Hematopoietic multipotent progenitor cell treated with erythropoietin and hydrocortisone succinate and interleukin-3 and kit ligand, for 17 days (in vitro differentiated cells): ENCODE data around the gene CFAP99.

Source experiments
- DNase-seq: peaks from one replicate; pipeline ENCODE4 v3.0.0-alpha.2; 2015; ENCODE audit warnings: low spot score

The CFAP99 gene

DNA sequence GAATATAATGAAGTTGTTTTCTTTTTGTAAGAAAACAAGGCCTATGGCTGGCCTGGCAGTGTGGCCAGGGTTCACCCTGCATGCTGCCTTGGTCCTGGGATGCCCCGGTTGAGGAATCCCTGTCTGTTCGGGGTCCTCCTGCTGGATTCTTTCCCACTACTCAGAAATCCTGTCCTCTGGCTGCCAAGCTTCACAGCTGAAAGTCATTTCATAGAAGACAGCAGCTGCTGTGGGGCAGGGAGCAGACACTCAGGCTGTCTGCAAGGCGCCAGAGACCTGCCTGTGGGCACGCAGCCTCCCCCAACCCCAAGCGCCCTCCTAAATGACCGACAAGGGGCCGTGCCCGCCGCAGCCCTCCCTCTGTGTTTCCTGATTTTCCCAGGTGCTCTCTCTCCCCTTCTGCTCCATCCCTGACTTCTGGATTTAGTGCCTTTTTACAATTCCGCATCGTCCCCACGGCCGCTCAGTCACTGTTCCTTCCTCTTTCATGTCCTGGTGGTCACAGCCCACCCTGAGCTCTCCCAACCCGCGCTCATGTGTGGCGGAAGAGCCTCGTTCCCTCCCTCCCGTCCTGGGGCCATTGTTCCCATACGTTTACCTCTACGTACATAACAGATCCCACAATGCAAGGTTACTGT lies 27.9 kb upstream of the CFAP99 start:
- DNase-seq = no peak

- DNase-seq = no peak
These were observed 25.1 kb upstream of the CFAP99 start for GRCh38 chr4:2393353-2394270.

DNA sequence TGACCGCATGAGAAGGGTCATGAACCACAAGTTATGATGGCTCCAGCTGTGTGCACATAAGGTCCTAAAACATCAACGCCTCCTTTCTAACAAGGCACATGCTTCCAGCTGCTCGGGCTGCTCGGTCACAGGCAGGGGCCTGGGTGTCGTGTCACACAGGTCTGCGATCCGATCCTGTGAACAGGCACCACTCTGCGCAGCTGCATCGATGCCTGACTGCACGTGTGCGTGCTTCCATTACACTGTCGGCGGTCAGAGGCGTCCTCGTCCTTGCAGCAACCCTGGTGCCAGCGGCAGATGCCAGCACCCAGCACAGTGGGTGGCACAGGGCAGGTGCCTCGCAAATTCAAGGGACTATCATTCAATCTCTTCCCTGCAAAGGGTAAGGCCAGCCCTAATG lies 24.2 kb upstream of the CFAP99 start:
- DNase-seq = no peak

GRCh38 chr4:2395038-2395437 lies 23.7 kb upstream of the CFAP99 start:
- no peak for DNase-seq

DNA sequence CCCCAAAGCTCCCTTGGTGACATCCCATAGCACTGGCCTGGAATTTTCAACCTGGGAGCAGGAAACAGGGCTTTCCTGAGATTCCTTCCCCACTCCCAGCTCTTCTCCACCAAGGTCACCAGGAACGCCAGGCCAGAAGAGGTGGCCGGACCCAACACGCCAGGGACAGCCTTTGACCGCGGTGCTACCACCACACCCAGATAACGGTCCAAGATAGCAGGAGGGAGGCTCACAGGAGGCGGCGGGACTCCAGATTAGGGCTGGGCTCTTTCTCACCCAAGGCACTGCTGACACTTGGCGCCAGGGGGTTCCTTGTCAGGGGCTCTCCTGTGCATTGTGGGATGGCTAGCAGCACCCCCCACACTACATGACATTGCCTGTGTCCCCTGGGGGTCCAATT lies 23.2 kb upstream of the CFAP99 start:
- DNase-seq = no peak

DNA sequence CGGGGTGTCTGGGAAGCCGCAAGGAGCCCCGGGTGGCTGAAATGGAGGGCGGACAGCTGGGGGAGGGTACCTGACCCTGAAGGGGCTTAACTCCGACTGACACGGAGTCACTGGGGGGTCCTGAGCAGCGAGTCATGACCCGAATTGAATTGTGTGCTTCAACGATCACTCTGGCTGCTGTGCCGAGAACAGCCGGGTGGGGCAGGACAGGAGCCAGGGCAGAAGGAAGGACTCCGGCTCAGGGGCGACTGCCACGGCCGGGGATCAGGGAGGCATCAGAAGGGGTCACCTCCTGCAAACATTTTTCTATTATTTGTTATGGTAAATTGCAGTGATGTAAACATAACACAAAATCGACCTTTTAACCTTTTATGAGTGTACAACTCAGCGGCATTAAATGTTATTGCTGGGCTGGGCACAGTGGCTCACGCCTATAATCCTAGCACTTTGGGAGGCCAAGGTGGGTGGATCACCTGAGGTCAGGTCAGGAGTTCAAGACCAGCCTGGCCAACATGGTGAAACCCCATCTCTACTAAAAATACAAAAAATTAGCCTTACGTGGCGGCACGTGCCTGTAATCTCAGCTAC lies 21.9 kb upstream of the CFAP99 start:
- DNase-seq = no peak

DNA sequence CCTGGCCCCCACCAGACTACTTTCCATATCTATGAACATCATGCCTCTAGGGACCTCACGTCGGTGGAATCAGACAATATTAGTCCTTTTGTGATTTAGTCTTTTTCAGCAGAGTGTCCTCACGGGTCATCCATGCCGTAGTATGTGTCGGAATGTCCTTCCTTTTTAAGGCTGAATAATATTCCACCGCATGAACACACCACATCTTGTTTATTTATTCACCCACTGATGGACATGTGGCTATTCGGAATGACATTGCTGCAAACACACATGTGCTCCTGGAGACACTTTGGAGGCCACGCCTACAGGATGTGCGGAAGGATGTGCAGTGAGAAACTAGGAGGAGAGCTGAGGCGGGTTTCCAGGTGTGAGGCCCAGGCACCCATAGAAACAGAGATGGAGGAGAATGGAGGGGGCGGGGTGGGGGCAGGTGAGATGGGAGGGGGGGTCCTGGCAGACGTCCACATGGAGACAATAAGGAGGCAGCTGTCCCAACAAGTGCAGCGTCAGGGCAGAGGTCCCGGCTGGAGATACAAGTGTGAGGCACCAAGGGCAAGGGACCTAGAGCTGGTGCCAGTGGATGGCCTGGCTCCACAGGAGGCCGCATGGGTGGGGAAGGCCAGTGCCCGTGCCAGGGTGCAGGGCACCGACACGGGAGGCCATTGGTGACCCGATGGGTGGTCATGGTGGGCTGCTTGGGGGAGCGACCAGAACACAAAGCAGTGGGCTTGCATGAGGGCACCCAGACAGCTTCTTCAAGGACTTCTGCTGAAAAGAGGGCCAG lies 21.0 kb upstream of the CFAP99 start:
- DNase-seq = no peak

DNA sequence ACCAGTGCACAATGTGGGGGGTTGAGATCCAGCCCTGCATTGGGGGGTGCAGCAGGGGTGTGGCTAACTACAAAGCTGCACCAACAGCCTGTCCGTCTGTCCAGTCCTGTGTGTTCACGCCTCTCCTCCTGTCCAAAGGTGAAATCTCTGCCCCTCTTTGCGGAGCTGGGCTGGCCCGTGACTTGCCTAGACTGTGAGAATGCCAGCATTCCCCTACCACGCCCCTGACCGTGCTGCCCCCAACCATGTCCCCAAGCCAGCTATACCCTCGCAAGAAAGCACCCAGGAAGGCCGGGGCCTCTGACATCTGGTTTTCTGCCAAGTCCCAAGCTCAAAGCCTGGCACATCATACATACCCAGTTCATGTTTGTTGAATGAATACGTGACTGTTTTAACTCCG lies 19.5 kb upstream of the CFAP99 start:
- no peak for DNase-seq

- no peak for DNase-seq
These were observed 19.0 kb upstream of the CFAP99 start for GRCh38 chr4:2399631-2400190.

DNA sequence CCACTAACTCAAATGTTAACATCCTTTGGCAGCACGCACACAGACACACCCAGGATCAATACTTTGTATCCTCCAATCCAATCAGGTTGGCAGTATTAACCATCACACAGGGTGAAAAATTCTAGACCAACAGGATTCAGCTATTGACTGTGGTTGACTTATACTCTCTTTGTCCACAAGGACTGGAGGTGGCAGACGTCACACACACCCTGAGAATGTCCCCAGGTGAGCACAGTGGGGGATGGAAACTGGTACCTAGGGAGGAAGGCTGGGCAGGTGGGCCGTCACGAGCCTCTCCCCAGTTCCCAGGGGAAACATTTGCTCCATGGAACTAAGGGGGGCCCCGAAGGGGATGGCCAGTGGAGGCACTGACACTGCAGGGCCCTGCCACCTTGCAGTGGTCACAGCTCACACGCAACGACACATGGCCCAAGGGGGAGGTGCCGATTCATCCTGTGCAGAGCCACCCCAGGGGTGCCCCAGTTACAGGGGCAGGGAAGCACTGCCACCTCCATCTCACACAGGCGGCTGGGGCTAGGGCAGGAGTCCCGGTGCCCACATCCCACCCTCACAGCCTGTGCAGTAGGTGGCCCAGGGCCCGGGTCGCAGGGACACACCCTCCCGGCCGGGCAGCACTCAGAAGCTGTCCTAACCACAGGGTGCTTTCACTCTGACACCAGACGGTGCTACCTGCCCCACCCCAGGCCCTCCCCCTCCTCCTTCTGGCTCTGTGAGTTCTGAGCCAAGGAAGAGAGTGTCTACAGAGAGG lies 17.7 kb upstream of the CFAP99 start:
- no peak for DNase-seq

GRCh38 chr4:2401610-2401983 lies 17.2 kb upstream of the CFAP99 start:
- DNase-seq = no peak

DNA sequence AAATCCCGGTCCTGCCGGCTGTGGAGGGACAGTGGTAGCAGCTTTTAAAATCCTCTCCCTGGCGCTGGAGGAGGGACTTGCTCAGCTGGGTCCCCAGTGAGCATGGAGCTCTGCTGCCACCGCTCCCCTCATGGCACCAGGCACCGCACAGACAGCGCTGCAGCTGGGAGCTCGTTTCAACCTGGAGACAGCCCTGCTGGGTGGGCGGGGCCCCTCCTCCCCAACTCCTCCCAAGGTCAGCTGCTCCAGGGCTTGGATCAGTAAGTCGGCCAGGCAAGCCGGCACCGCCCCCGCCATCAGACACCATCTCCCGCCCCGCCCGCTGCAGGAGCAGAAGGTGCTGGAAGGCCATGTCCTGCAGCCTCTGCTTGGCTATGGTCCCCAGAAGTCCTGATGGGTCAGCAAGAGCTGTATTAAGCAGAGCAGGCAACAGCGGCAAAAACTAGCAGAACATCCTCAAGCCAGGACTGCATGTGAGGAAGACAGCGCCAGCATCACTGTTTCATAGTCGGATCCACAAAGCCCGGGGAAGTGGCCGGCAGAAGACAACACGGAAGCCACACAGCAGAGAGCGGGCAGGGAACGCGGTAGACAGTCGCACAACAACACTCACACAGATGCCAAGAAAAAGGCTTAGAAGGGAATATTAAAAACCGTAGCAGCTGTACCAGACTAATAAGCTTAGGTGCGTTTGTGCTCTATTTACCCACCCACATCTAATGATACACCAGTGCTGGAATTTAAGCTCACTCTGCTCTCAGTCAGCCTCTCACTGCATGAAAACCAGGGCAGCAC lies 16.5 kb upstream of the CFAP99 start:
- DNase-seq = peak; percentile 13

DNA sequence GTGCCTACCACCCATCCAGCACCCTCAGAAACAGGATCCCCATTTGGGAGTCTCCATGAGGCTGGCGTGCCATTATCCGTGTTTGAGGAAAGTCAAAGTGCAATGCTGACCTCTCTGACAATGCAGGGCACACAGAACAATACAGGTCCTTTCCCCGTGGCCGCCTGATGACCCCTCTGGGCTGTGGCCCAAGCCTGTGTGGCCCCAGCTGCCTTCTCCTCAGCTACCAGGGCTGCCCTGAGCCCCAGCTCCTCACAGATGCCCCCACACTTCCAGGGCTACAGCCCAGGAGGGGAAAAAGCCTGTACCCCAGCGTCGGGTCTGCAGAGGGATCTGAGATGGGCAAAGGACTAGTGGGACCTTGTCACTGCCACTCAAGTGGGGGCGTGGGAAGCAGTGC lies 15.8 kb upstream of the CFAP99 start:
- DNase-seq = no peak

DNA sequence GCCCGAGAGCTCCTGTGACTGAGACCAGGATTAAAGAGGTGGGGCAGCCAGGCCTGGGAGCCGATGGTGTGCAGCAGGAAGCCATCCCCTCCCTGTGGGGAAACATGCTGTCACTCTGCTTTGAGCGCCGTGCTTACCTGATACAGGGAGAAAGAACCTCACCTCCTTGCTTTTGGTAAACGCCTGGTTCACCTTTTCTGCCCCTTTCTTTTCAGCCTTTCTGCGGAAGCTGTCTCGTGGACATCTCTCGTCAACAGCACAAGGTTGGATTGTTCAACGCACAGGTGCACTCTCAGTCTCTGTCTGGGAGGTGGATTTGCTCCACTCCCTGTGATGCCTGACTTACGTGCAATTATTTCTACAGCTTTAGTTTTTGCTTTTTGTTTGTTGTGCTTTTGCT lies 12.3 kb upstream of the CFAP99 start:
- DNase-seq = no peak

GRCh38 chr4:2406920-2407319 lies 11.8 kb upstream of the CFAP99 start:
- DNase-seq = no peak

- DNase-seq = no peak
These were observed 10.8 kb upstream of the CFAP99 start for GRCh38 chr4:2407991-2408342.

DNA sequence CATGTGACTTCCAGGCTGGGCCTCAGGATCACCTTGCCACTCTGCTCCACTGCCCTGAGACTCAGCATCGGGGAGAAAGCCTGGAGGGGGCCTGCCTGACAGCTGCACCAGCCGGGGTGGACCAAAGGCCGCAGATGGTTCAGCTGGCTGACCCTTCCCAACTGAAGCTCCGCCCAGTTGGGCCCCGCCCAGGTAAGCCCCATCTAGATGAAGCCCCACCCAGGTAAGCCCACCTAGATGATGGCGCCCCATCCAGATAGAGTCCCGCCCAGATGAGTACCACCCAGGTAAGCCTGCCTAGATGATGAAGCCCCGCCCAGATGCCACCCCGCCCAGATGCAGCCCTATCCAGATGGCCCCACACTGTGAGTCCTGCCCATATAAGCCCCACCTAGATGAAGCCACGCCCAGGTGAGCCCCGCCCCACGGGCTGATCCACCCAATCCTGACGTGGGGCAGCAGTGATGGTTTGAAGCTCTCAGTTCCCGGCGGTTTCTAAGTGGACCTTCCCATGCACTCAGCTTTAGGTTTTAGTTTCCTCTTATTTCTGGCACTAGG lies 10.3 kb upstream of the CFAP99 start:
- peak; percentile 30 for DNase-seq

GRCh38 chr4:2408976-2409375 lies 9.8 kb upstream of the CFAP99 start:
- no peak for DNase-seq

DNA sequence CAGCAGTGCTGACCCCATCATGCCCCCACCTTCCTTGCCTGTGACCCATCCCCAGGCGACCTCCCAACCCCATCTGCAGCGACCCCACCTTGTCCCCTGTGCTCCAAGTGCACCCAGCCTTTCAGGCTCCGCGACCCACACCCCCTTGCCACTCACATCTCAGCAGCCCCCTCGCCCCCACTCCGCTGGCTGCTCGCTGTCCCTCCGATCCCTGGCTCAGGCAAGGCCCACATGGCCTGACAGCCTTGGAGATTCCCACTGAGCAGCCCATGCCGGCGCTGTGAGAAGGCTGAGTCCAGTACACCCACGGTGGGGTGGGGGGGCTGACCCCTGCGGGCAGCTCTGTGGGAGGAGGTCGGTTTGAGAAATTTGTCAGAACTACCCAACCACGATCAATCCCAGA lies 9.4 kb upstream of the CFAP99 start:
- no peak for DNase-seq

DNA sequence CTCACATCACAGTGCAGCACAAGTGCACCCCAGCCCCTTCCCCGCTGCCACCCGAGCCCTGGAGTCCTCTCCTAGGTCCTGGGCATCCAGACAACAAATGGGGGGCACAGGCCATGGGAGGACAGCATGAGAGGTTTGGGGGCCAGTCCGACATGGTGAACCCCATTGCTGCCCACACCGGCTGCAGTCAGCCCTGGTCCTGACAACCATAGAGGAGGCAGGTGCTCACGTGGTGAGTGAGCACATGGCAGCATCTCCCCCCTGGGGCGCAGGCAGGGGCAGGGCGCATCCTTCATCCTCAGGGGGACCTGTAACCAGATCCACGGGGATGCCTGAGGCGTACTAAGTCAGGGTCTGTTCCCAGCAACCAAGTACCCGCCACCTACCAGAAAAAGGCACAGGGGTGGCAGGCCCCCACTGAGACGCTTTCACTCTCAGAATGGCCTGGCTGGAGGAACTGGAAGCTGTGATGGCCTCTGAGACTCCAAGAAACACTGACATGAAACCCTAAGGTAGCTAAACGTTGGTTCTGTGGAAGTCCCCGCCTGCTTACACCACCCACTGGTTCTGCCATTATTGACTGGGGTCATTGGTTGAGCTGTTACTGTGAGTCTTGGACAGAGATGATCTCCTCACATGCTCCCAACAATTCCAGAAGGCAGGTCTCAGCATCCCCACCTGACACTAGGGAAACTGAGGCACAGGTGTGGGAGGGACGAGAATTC lies 6.8 kb upstream of the CFAP99 start:
- no peak for DNase-seq
